Left colon (tissue), 2 donors: ENCODE measurements around the gene BRAP. TPM values are rescaled to one million over a fixed set of nuclear protein-coding genes. Genes with fewer than 3 reads are reported as not detected.
A peak's percentile ranks its signal among the peaks of the same experiment; 100 is the strongest.
"Not testable (repeated sequence)": the region's sequence is repeated elsewhere in the genome, so short reads cannot be mapped to it uniquely, and the experiment has no call there.

ENCODE experiments used
- ATAC-seq: fragments of 200-7000 bp; cut with Tn5 transposase; one replicate; pipeline ENCODE4 v1.9.1; 2020; ENCODE audit warnings: mild to moderate bottlenecking, moderate library complexity
- DNase-seq, 2 donors: peaks; one replicate each; pipeline ENCODE4 v3.0.0-alpha.2; 2020
- intact Hi-C, 2 donors: fragments of 100-400 bp; cut with DNase I in 1 of 2; cut with micrococcal nuclease in 1 of 2; formaldehyde crosslinking; loops; one replicate each; pipeline versions ENCODE4 v1.11.2 to v1.14.0; 2022; cut with DNase I, micrococcal nuclease
- total RNA-seq, 2 donors: library from RNA; stranded (reverse); fragmentation: NEBNext Ultra II Directional; extraction: Animal tissue kit (Norgen Biotek cat#: 25700); gene quantifications; one replicate each; pipeline ENCODE4 v1.2.1, GENCODE V29; 2021
- donor health status: DM: no; HTN: no; CAD: no.
- donor health status: DM: yes; HTN: yes; CAD: no.

BRAP gene
- total RNA-seq, 2 donors from 2014 or later, result 15.7 to 19.7 TPM

DNA sequence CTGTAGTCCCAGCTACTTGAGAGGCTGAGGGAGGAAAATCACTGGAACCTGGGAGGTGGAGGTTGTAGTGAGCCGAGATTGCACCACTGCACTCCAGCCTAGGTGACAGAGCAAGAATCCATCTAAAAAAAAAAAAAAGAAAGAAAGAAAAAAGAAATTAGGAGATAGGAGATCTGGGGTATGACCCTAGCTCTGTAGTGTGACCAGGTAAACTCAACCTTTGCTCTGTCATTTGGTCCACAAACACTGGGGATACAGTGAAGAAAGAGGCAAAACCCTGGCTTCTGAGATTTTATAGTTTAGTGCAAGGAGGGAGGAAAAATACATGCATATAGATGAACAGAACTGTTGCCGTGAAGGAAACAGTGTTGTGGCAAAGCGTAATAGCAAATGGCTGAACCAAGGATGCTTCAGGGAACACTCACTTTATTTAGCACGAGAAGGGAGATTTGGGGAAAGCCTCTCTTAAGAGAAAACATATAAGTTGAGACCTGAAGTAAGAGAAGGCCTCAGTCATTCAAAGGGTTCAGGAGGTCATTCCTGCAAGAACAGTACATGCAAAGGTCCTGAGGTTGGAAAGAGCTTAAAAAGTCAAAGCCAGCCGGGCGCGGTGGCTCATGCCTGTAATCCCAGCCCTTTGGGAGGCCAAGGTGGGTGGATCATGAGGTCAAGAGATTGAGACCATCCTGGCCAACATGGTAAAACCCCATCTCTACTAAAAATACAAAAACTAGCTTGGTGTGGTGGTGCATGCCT is 57.1 kb downstream of the BRAP start:
- DNase-seq (no peak), ATAC-seq (no peak)
- intact Hi-C loops, result no loop called here

DNA sequence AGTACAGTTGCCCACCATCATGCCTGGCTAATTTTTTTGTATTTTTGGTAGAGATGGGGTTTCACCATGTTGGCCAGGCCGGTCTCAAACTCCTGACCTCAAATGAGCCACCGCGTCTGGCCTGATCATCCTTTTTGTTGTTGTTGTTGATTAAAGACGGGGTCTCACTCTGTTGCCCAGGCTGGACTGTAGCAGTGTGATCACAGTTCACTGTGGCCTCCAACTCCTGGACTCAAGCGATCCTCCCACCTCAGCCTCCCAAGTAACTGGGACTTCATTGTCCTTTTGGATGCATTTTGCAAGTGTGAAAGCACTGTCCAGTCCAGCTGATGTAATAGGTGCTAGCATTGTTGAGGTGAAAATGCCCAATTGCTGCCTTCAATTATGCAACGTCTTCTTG is 59.5 kb downstream of the BRAP start:
- intact Hi-C loops, result no loop called here
- DNase-seq (no peak), ATAC-seq (no peak)

DNA sequence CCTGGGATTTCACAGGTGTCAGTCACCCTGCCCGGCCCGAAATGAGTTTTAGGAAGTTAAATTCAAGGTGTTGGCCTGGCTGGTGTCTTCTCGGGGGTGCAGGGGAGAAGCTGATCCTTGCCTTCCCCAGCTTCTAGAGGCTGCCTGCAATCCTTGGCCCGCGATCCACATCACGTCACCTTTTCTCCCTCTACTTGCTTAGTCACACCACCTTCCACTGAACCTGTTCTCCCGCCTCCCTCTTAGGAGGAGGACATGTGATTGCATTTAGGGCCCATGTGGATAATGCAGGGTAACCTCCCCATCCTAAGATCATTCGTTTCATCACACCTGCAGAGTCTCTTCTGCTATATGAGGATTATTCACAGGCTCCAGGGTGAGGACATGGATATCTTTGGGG is 61.2 kb downstream of the BRAP start:
- ATAC-seq (no peak), DNase-seq (no peak)
- intact Hi-C loops, result no loop called here

DNA sequence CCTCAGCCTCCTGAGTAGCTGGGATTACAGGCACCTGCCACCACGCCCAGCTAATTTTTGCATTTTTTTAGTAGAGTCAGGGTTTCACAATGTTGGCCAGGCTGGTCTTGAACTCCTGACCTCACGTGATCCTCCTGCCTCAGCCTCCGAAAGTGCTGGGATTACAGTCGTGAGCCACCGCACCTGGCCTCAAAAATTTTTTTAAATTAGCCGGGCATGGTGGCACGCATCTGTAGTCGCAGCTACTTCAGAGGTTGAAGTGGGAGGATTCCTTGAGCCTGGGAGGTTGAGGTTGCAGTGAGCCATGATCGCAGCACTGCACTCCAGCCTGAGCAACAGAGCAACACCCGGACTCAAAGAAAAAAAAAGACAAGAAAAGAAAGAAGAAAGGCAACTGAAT is 67.9 kb downstream of the BRAP start:
- ATAC-seq, DNase-seq, intact Hi-C loops: not testable (repeated sequence)

DNA sequence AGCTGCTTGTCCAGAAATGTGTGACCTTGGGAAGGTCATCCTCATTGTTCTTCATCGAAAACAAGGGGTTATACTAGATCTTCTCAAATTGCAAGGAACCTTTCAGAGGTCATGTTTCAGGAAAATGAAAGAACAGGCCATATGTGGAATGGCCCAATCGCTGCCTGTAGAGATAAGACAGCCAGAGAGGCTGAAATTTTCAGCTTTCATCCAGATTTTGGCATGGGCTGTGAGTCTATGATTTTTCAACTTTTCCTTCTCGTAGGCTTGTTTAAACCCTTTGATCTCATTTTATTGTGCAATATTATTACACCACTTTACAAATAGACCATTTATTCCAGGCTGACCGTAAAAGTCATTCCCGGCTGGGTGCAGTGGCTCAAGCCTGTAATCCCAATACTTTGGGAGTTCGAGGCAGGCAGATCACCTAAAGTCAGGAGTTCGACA is 69.6 kb downstream of the BRAP start:
- intact Hi-C loops, result no loop called here
- DNase-seq, result no peak
- peak; percentile 81 for ATAC-seq

DNA sequence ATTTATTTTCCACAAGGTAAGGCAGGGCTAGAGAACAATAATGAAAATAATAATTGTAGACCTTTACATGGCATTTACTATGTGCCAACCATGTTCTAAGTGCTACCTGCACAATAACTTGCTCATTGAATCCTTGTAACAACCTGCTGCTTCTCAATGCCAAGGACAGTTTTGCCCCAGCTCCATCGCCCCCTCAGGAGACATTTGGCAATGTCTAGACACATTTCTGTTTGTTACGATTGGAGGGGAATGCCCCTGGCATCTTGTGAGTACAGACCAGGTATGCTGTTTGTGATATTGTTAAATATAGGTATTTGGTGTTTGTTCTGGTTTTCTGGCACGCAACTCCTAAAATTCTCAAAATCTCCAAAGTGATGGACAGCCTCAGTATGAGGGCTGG is 78.5 kb downstream of the BRAP start:
- ATAC-seq (no peak), DNase-seq (no peak)
- intact Hi-C loops, result no loop called here

DNA sequence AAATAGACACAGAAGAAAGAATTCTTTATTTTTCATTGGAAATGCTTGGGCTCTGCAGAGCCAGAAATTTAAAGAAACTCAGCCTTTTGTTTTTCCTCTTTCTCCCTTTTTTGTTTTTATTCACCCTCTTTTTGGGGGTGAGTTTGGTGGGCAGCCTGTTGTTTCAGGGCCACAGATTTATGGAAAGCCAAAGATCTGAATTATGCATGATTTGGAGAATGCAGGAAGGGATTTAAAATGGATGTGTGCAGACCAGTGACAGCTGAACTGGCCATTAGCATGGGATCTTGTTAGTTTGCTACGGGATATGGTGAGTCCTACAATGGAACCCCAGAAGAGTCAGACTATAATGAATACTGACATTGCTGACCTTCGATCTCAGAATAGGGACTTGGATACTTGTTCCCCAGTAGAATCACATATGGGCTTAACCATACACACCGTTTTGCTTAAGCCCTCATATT is 79.0 kb downstream of the BRAP start:
- intact Hi-C loops, result no loop called here
- DNase-seq (no peak), ATAC-seq (no peak)

DNA sequence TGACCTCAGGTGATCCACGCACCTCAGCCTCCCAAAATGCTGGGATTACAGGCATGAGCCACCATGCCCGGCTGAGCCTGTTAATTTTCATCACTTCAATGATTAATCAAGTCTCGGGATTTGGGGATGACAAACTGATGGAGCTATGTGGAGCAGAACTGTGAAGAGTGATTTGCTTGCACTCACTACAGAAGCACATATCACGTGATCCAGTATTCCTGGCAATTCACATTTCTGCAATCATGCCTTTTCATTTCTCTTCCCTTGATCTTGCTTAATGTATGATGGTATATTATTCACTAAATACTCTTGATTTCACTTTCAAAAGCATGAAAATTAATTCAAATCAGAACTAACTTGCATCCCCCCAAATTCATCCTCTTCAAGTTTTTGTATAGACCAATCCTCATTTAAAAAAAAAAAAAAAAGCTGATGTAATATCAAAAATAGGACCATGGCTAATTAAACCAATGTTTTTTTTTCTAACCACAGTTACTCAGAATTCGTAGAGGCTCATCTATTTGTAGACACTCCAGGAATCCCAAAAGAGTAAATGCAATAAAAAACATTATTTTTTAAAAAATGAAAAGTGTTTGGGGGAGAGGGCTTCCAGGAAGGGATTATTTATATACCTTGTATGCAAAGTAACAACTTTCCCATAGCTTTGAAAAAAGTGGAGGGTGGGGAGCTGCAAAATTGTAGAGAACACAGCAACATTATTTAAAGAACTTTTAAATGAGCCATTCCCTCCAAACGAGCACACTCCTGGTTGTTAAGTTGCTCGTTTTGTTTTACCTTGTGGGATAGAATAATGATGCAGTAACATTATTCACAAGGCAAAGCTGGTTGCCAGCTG is 79.6 kb downstream of the BRAP start:
- DNase-seq, result no peak
- no peak for ATAC-seq
- intact Hi-C loops, result no loop called here

DNA sequence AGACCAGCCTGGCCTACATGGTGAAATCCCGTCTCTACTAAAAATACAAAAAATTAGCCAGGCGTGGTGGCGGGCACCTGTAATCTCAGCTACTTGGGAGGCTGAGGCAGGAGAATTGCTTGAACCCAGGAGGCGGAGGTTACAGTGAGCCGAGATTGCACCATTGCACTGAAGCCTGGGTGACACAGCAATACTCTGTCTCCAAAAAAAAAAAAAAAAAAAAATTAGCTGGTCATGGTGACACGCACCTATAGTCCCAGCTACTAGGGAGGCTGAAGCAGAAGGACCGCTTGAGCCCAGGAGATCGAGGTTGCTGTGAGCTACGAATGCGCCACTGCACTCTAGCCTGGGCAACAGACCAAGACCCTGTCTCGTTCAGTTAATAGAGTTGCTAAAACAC is 82.9 kb downstream of the BRAP start:
- DNase-seq, intact Hi-C loops, ATAC-seq: not testable (repeated sequence)

DNA sequence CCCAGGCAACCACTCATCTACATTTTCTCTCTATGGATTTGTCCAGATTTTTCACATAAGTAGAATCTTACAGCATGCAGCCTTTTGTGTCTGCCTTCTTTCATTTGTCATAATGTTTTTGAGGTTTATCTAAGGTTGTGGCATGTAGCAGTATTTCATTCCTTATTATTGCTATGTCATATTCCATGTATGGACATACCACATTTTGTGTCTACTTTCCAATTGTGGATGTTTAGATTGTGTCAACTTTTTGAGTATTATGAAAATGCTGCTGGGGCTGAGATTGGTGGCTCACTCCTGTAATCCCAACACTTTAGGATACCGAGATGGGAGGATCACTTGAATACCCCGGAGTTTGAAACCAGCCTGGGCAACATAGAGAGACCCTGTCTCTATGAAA is 83.4 kb downstream of the BRAP start:
- DNase-seq (no peak), ATAC-seq (no peak)
- intact Hi-C loops, result no loop called here

DNA sequence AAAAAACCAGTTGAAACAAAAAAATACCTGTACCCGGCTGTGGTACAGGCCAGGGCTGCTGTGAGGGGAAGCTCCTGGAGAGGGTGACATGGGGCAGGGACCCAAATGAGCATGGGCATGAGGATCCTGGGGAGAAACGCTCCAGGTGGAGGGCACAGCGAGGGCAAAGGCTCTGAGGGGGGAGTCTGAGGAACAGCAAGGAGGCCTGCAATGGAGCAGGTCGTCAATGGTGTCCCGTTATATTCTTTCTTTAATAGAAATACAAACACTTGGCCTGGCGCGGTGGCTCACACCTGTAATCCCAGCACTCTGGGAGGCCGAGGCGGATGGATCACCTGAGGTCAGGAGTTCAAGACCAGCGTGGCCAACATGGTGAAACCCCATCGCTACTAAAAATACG is 84.8 kb downstream of the BRAP start:
- intact Hi-C loops, DNase-seq, ATAC-seq: not testable (repeated sequence)

DNA sequence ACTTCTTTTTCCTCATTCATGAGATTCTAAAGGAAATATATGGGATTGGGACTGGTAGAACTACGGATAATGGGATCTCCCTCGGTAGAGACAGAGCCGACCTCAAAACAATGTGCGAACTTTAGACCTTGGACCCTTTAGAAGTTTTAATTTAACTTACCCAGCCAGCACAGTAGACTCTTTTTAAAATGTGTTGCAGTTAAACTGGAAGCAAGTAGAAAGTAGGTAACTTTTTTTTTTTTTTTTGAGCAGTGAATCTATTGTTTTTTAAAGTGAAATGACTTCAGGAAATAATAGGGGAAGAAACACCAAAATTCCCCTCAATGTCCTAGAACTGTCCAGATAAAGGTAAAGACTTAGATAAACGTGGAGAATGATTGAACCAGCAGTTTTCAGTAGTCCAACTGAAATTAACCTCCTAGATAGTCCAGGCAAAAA is 85.5 kb downstream of the BRAP start:
- no peak for DNase-seq

DNA sequence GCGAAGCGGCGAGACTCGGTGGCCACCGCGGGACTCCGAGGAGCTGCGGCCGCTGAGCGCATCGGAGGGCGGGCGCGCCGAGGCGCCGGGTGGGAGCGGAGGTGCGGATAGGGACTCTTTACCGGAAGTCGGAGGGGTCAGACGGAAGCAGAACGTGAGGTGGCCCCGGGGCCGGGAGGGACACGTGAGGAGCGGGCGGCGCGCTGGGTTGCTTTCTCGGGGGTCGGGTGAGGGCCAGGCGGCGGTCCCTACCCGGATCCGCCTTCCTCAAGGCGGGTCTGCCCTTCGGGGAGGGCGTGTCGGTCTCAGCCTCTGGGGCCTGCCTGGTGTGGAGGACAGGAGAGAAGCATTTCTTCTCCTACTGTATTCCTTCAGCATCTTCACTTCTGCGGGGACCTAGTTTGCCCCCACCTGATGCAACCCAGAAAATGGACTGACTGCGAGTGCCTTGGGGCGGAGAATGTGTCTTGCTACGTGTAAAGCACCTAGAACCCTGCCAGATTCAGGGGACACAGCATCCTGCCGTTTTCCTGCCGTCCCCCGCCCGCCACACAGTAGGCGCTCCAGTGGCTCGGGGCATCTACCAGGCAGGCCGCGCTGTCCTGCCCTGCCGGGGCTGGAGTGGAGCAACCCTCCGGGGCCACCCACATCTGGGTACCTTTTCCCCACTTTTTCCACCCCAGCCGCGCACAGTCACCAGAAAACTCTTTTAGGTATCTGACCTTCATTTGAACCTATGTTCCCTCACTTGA is 86.1 kb downstream of the BRAP start:
- DNase-seq, result peak; percentile 91 to 94
- intact Hi-C loops, result no loop called here

More for the DNA sequence above, 85.5 kb downstream of the BRAP start:
- peak; percentile 51 for ATAC-seq
- intact Hi-C loops, result no loop called here

DNA sequence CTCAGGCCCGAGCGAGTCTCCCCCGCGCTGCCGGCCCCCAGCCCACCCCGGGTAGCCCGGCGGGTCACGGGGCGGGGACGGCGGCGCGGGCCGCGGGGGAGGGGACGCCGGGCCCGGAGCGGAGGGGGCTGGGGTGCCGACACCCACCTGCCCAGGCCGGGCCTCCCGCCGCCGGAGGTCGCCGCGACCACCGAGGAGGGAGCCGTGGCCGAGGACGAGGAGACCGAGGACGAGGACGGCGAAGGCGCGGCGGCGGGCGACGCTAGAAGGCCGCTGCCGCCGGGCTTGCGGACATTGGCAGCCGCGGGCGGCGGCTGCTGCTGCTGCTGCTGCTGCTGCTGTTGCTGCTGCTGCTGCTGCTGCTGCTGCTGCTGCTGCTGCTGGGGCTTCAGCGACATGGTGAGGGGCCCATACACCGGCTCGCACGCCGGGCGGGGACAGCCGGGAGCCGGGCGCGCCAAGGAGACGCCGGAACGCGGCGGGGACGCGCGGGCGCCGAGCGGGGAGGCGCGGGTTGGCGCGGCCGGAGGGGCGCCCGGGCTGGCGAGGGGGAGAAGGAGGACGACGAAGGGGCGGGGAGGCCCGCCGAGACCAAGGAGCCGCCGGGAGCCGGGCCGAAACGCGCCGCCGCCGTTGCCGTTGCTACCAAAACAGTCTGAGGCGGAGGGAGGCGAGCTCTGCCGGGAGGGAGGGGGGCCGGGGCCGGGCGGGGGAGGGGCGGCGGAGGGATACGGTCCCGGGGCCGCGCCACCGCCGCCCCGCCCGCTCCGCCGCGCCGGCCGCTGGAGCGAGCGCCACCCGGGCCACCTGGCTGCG is 86.9 kb downstream of the BRAP start, which contains the start of gene ATXN2:
ATXN2 (minus strand) TSS at position 679 of the 816 bp plus-strand sequence; CDS start at position 398, 281 bp downstream.
- DNase-seq (peak; percentile 62 to 77), ATAC-seq (peak; percentile 54)
- intact Hi-C loops, result no loop called here

More for the DNA sequence above, 86.1 kb downstream of the BRAP start:
- peak; percentile 76 for ATAC-seq

DNA sequence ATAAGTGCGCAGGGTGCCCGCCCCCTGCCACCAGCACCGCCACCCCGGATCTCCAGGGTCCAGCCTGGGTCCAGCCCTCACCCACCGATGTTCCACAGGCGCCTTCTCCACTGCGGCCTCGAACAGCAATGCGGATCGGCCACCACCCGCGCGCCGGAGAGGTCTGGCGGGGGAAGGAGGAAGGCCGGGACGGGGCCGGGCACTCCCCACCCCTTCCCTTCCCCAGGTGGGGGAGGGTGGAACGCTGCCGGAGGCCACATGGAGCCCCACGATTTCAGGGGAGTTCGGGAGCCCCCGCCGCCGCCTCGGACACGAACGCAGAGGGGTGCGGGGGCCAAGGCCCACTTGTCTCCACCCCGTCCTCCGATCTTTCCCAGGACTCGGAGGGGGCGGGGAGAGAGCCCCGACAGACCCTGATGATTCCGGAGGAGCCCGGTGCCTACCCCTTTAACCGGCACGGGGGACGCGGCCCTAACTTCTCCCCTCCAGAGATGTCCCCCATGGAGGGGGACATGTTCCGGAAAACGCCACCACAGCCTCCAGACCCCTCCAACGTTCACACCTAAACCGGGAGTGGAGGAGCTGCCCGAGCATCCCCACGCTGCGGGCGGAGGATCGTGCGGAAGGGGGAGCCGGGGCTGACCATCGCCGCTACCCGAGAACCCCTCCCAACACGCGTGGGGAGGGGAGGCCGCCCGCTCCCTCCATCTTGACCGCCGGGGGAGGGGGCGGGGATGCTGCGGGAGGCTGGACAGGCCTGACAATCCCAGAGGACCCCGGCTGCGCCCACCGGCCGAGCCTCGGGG is 87.7 kb downstream of the BRAP start:
- DNase-seq (peak; percentile 49 to 70), ATAC-seq (peak; percentile 61)
- intact Hi-C loops, result no loop called here

DNA sequence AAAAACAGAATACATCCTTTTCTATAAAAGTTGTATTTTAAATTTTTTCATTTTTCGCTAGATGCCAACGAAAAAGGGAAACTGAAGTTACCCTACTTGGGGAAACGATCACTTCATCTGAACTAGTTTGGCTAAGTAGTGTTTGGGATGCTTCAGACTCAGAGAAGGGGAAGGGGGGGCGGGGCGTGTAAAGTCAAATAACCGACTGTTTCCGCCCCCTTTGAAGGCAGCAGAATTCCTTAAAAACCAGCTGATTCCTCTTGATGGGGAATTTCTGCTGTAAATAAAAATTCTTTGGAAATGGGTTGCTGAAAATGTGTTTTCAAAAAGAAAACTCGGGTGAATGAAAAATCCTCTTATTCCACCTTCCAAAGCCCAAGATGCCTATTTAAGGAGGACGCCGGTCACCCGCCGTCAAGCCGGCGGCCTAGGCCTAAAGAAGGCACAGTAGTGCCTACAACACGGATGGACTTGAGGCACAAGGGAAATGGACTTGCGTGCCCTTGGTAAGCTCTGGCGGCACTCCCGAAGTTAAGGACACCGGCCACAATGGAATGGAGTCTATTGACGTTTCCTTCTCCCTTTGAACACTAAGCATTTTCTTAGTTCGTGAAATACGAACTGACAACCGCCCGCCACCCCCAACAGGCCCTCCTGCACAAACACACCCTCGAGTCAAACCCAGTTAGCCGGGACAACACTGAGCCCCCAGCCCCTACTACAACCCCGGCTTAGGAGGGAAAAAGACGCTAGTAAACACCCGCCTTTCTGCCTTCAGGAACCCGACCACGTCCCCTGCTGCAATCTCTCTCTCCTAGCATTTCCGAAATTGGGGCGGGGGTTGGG is 88.5 kb downstream of the BRAP start:
- DNase-seq (peak; percentile 60 to 64), ATAC-seq (peak; percentile 58)
- intact Hi-C loops, result no loop called here
